ENCODE measurements around the gene TOMM6. TPM values are rescaled to one million over a fixed set of nuclear protein-coding genes. Genes with fewer than 3 reads are reported as not detected.

The TOMM6 gene
- polyA plus RNA-seq, 1 of the 3 experiments (the other 2 are of a cell fraction), result 493 TPM

GRCh38 chr6:41759905-41760579, 27.5 kb upstream of the TOMM6 start:
- POLR2A ChIA-PET, result no interaction called here
- no peaks in the 10 kb centered on the region for H3F3A ChIP-seq (replicated peaks; ENCODE audit: insufficient read depth)
- H3K79me2 ChIP-seq (ENCODE audit: insufficient read depth), result no peaks in the 10 kb centered on the region
- CTCF ChIA-PET, result interaction anchor here (1.1 to 1.5 kb wide), 2 partner anchors 9 to 25 kb away, joined by 3 to 5 read pairs; partner anchors contain the start of gene TFEB
- no peak overlapping the region for H3K9ac ChIP-seq
- DNase-seq, result no peak
- H2AFZ ChIP-seq (ENCODE audit: low read depth), result no peak overlapping the region
- H3K4me1 ChIP-seq (ENCODE audit: control insufficient read depth in 1 of 2, insufficient read depth in 2 of 2, low read depth in 1 of 2, low read length in 1 of 2), result peaks cover 0 to 17% of the 10 kb centered on the region in 2 experiments; a peak in 1 of 4 replicates
- no peak overlapping the region for H3K27ac ChIP-seq (ENCODE audit: low read depth in 2 of 2, low read length in 1 of 2)
- H3K36me3 ChIP-seq (replicated peaks in 1 of 2; ENCODE audit: control insufficient read depth in 1 of 2, insufficient read depth in 2 of 2, low read length in 1 of 2), result no peaks in the 10 kb centered on the region
- WGBS (ENCODE audit: low lambda C conversion rate), result no CpG with 5 or more reads among the region's 2 CpGs
- no peak overlapping the region for H3K4me3 ChIP-seq (ENCODE audit: low read depth in 2 of 2, low read length in 1 of 2)
- H3K9me2 ChIP-seq, result no peaks in the 10 kb centered on the region
- TF ChIP-seq USF1 (IDR thresholded peaks at IDR 0.05; ENCODE audit: borderline replicate concordance, low read depth), result no peak
- TF ChIP-seq CTCF (IDR thresholded peaks at IDR 0.05), result no peak
- no peak for TF ChIP-seq NFIC (IDR thresholded peaks at IDR 0.05; ENCODE audit: borderline replicate concordance)
- no peak for TF ChIP-seq CHD2 (IDR thresholded peaks at IDR 0.05; ENCODE audit: low read length, partially characterized antibody)
- no peak for TF ChIP-seq MEF2A (IDR thresholded peaks at IDR 0.05; ENCODE audit: borderline replicate concordance, low read depth)
- TF ChIP-seq SIN3A (IDR thresholded peaks at IDR 0.05; ENCODE audit: borderline replicate concordance, low read depth, low read length), result no peak
- no peak for TF ChIP-seq POLR2AphosphoS5 (IDR thresholded peaks at IDR 0.05; ENCODE audit: low read depth, low read length)
- no peak for TF ChIP-seq FOSL2 (IDR thresholded peaks at IDR 0.05; ENCODE audit: borderline replicate concordance, low read depth)
- no peaks in the 10 kb centered on the region for H4K20me1 ChIP-seq (ENCODE audit: insufficient read depth)
- no peaks in the 10 kb centered on the region for H3K27me3 ChIP-seq (ENCODE audit: insufficient read depth)
- H3K9me3 ChIP-seq, result no peaks in the 10 kb centered on the region
- H3K4me2 ChIP-seq, result no peak overlapping the region

- POLR2A ChIA-PET, result no interaction called here
- TF ChIP-seq USF2 (IDR thresholded peaks at IDR 0.05; ENCODE audit: borderline replicate concordance, low read depth, low read length) (no peak), FOXM1 (IDR thresholded peaks at IDR 0.05; ENCODE audit: low read depth) (no peak), SMC3 (IDR thresholded peaks at IDR 0.05; ENCODE audit: low read depth, low read length) (no peak), CHD2 (IDR thresholded peaks at IDR 0.05; ENCODE audit: low read length, partially characterized antibody) (no peak), ZBTB33 (IDR thresholded peaks at IDR 0.05; ENCODE audit: borderline replicate concordance, low read depth) (no peak), GATA2 (CRISPR knock-in tag; IDR thresholded peaks at IDR 0.05) (no peak), MAX (IDR thresholded peaks at IDR 0.05; ENCODE audit: low read depth) (no peak), MXI1 (IDR thresholded peaks at IDR 0.05; ENCODE audit: low read depth, low read length) (no peak), USF1 (IDR thresholded peaks at IDR 0.05; ENCODE audit: borderline replicate concordance, low read depth) (no peak), CTCF (IDR thresholded peaks at IDR 0.05) (no peak), EZH2phosphoT487 (IDR thresholded peaks at IDR 0.05; ENCODE audit: borderline replicate concordance, low read depth) (no peak), SIN3A (IDR thresholded peaks at IDR 0.05; ENCODE audit: borderline replicate concordance, low read depth, low read length) (no peak)
Observed at GRCh38 chr6:41763470-41763869, 24.0 kb upstream of the TOMM6 start.

More at GRCh38 chr6:41763470-41763869, 24.0 kb upstream of the TOMM6 start:
- no peaks in the 10 kb centered on the region for H3F3A ChIP-seq (replicated peaks; ENCODE audit: insufficient read depth)
- peaks cover 3 to 31% of the 10 kb centered on the region in 2 experiments; a peak in 2 of 4 replicates for H3K4me1 ChIP-seq (ENCODE audit: control insufficient read depth in 1 of 2, insufficient read depth in 2 of 2, low read depth in 1 of 2, low read length in 1 of 2)
- no peak overlapping the region for H3K27ac ChIP-seq (ENCODE audit: low read depth in 2 of 2, low read length in 1 of 2)
- no peaks in the 10 kb centered on the region for H3K9me2 ChIP-seq
- no peaks in the 10 kb centered on the region for H3K36me3 ChIP-seq (replicated peaks in 1 of 2; ENCODE audit: control insufficient read depth in 1 of 2, insufficient read depth in 2 of 2, low read length in 1 of 2)
- H3K4me3 ChIP-seq (ENCODE audit: low read depth in 2 of 2, low read length in 1 of 2), result no peak overlapping the region
- DNase-seq, result no peak
- no peaks in the 10 kb centered on the region for H3K79me2 ChIP-seq (ENCODE audit: insufficient read depth)
- H3K9ac ChIP-seq, result no peak overlapping the region
- CTCF ChIA-PET, result interaction anchor here (0.7 to 2.6 kb wide), 6 partner anchors 15 to 395 kb away, joined by 3 to 12 read pairs (median 4); partner anchors contain the start of gene TOMM6
- no peaks in the 10 kb centered on the region for H3K9me3 ChIP-seq
- no peaks in the 10 kb centered on the region for H3K27me3 ChIP-seq (ENCODE audit: insufficient read depth)
- no peak overlapping the region for H3K4me2 ChIP-seq
- H4K20me1 ChIP-seq (ENCODE audit: insufficient read depth), result no peaks in the 10 kb centered on the region
- WGBS (ENCODE audit: low lambda C conversion rate), result 19% methylated on average over 2 of the region's 2 CpGs
- no peak overlapping the region for H2AFZ ChIP-seq (ENCODE audit: low read depth)

Data from SK-N-SH (cell line).